HG03460 (cell line): ENCODE measurements around the gene SLC29A2.

Experiments used
- ATAC-seq: cut with Tn5 transposase; IDR thresholded peaks from one replicate; pipeline ENCODE4 v1.9.1; 2021; ENCODE audit not compliant: unreplicated experiment

The SLC29A2 gene

GRCh38 chr11:66335531-66336233 lies 35.9 kb downstream of the SLC29A2 start:
- no peak for ATAC-seq

- no peak for ATAC-seq
Observed at GRCh38 chr11:66334605-66335442, 36.7 kb downstream of the SLC29A2 start.

- no peak for ATAC-seq
Observed at GRCh38 chr11:66333896-66334604, 37.5 kb downstream of the SLC29A2 start.

- no peak for ATAC-seq
Observed at GRCh38 chr11:66333220-66333877, 38.2 kb downstream of the SLC29A2 start.

GRCh38 chr11:66332371-66333219 lies 39.0 kb downstream of the SLC29A2 start:
- ATAC-seq: no peak

- ATAC-seq: no peak
Observed at GRCh38 chr11:66331542-66332370, 39.8 kb downstream of the SLC29A2 start.

- ATAC-seq: no peak
Observed at GRCh38 chr11:66330931-66331330, 40.6 kb downstream of the SLC29A2 start.

- ATAC-seq: no peak
Observed at GRCh38 chr11:66329165-66329673, 42.3 kb downstream of the SLC29A2 start.

- ATAC-seq: peak; percentile 56
Observed at GRCh38 chr11:66328302-66329144, 43.0 kb downstream of the SLC29A2 start.

GRCh38 chr11:66328031-66328301 lies 43.6 kb downstream of the SLC29A2 start:
- ATAC-seq: no peak

- ATAC-seq: no peak
Observed at GRCh38 chr11:66327171-66328030, 44.2 kb downstream of the SLC29A2 start.

GRCh38 chr11:66326261-66327111 lies 45.1 kb downstream of the SLC29A2 start:
- no peak for ATAC-seq

GRCh38 chr11:66325263-66325671 lies 46.3 kb downstream of the SLC29A2 start:
- no peak for ATAC-seq

- ATAC-seq: no peak
Observed at GRCh38 chr11:66324664-66325063, 46.9 kb downstream of the SLC29A2 start.

- no peak for ATAC-seq
Observed at GRCh38 chr11:66323684-66324083, 47.9 kb downstream of the SLC29A2 start.

- no peak for ATAC-seq
Observed at GRCh38 chr11:66322732-66323427, 48.7 kb downstream of the SLC29A2 start.
